ENCODE data around the gene BCL2L2. TPM values are rescaled to one million over a fixed set of nuclear protein-coding genes. Genes with fewer than 3 reads are reported as not detected.

Gene BCL2L2
- total RNA-seq, 2 experiments from 2014 or later, result 8.6 to 18.0 TPM

DNA sequence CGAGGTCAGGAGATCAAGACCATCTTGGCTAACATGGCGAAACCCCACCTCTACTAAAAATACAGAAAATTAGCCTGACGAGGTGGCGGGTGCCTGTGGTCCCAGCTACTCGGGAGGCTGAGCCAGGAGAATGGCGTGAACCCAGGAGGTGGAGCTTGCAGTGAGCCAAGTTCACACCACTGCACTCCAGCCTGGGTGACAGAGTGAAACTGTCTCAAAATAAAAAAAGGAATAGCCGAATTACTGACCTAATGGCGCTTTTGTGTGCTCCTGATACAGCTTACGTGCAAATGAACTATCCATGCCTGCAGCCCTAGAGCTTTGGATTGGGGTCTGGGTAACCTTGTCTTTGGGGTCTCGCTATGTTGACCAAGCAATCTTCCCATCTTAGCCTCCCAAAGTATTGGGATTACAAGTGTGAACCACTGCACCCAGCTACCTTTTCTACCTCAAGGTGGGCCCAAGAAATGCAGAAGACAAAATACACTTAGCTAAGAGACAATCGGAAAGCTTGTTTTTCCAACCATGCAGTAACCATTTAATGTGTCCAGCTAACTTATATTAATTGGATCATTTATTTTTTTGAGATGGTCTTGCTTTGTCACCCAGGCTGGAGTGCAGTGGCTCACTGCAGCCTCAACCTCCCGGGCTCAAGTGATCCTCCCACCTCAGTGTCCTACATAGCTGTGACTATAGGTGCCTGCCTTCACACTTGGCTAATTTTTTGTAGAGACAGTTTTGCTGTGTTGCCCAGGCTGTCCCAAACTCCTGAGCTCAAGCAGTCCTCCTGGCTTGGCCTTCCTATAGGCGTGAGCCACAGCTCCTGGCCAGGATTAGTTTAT lies 20.1 kb downstream of the BCL2L2 start:
- BruUV-seq (replicated peaks), result no TSS peak
- TF ChIP-seq, protein P1, sequence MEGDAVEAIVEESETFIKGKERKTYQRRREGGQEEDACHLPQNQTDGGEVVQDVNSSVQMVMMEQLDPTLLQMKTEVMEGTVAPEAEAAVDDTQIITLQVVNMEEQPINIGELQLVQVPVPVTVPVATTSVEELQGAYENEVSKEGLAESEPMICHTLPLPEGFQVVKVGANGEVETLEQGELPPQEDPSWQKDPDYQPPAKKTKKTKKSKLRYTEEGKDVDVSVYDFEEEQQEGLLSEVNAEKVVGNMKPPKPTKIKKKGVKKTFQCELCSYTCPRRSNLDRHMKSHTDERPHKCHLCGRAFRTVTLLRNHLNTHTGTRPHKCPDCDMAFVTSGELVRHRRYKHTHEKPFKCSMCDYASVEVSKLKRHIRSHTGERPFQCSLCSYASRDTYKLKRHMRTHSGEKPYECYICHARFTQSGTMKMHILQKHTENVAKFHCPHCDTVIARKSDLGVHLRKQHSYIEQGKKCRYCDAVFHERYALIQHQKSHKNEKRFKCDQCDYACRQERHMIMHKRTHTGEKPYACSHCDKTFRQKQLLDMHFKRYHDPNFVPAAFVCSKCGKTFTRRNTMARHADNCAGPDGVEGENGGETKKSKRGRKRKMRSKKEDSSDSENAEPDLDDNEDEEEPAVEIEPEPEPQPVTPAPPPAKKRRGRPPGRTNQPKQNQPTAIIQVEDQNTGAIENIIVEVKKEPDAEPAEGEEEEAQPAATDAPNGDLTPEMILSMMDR (conservative IDR thresholded peaks at IDR 0.05; ENCODE audit: low read length), result no peak
- no peak for TF ChIP-seq EZH2phosphoT487 (IDR thresholded peaks at IDR 0.05; ENCODE audit: borderline replicate concordance, low read depth, low read length)
- DNase-seq (ENCODE audit: low spot score), result no peak
- peaks cover 13% of the 10 kb centered on the region; the same call in 1 of the 2 replicates for H4K20me1 ChIP-seq (ENCODE audit: insufficient read depth, low read length)
- H3K9me2 ChIP-seq (ENCODE audit: insufficient read depth, low read length), result no peaks in the 10 kb centered on the region
- ChIA-PET CTCF (ENCODE audit: unreplicated experiment) (interaction anchor here (0.5 kb wide), 1 partner anchor 167 kb away, joined by 4 read pairs; no protein-coding TSS in a partner anchor), POLR2A (interaction anchor here (0.6 to 1.3 kb wide), 3 partner anchors 9 to 783 kb away, joined by 3 to 4 read pairs (median 3); partner anchors contain the start of gene PPP1R3E)
- H3K4me1 ChIP-seq (ENCODE audit: insufficient read depth, low read length, poor library complexity, severe bottlenecking), result peaks cover 15% of the 10 kb centered on the region
- H3K4me3 ChIP-seq (ENCODE audit: low read depth, low read length, poor library complexity, severe bottlenecking), result no peak overlapping the region
- no peaks in the 10 kb centered on the region for H3K9me3 ChIP-seq (ENCODE audit: low read length)
- H3K4me2 ChIP-seq (ENCODE audit: low read length), result no peak overlapping the region
- intact Hi-C loops (cut with micrococcal nuclease; ENCODE audit: unreplicated experiment), result no loop called here
- no peak overlapping the region for H3K27ac ChIP-seq (ENCODE audit: low read depth, low read length, poor library complexity, severe bottlenecking)
- H3K36me3 ChIP-seq (ENCODE audit: insufficient read depth, low read length), result peaks cover 53% of the 10 kb centered on the region
- no peak overlapping the region for H2AFZ ChIP-seq (ENCODE audit: low read length)
- H3K79me2 ChIP-seq (ENCODE audit: insufficient read depth, low read depth, low read length), result peaks cover 23% of the 10 kb centered on the region

DNA sequence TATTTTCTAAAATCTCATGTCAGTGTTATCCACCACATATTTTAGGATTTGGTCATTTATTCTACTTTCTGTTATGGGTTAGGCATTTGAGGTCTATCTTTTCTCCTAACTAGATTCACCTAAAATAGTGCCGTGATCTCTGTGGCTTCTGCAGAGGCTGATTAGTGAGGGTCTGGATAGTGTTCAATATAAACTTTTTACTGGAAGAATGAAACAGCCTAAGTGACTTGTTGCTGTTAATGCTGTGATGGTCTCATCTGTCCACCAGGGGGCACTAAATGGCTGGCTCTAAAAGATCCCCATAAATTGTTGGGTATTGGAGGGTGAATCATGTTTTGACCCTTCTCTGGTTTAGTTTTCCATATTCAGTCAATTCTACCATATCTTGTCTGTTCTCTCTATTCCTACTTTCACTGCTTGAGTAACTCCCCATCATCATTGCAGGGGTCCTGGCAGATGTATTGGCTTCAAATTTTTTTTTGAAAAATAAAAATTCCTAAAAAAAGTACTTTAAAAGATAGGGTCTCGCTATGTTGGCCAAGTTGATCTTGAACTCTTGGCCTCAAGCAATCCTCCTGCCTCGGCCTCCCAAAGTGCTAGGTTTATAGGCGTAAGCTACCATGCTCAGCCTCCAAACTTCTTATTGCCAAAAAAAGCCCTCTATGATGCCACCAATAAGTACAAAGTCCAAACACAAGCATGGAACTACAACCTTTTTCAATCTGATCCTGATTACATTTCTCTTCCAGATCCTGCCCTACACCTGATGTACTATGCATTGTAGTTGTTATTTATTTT lies 21.5 kb downstream of the BCL2L2 start:
- Histone ChIP-seq H3K36me3 (ENCODE audit: insufficient read depth, low read length) (peaks cover 40% of the 10 kb centered on the region), H4K20me1 (ENCODE audit: insufficient read depth, low read length) (0 out of 2 replicates have a peak, but pooled peaks cover 6% of the 10 kb centered on the region), H3K9me2 (ENCODE audit: insufficient read depth, low read length) (no peaks in the 10 kb centered on the region), H2AFZ (ENCODE audit: low read length) (no peak overlapping the region), H3K79me2 (ENCODE audit: insufficient read depth, low read depth, low read length) (peaks cover 9% of the 10 kb centered on the region), H3K4me3 (ENCODE audit: low read depth, low read length, poor library complexity, severe bottlenecking) (no peak overlapping the region), H3K4me1 (ENCODE audit: insufficient read depth, low read length, poor library complexity, severe bottlenecking) (peaks cover 7% of the 10 kb centered on the region), H3K4me2 (ENCODE audit: low read length) (no peak overlapping the region), H3K27ac (ENCODE audit: low read depth, low read length, poor library complexity, severe bottlenecking) (no peak overlapping the region), H3K9me3 (ENCODE audit: low read length) (no peaks in the 10 kb centered on the region)
- ChIA-PET POLR2A (no interaction called here), CTCF (ENCODE audit: unreplicated experiment) (no interaction called here)
- intact Hi-C loops (cut with micrococcal nuclease; ENCODE audit: unreplicated experiment), result loop anchor here (1.0 kb wide), 1 partner anchor 52 kb away; no protein-coding TSS in a partner anchor
- TF ChIP-seq EZH2phosphoT487 (IDR thresholded peaks at IDR 0.05; ENCODE audit: borderline replicate concordance, low read depth, low read length), result no peak
- TF ChIP-seq, protein P1 (conservative IDR thresholded peaks at IDR 0.05; ENCODE audit: low read length), result peak; percentile 98
- DNase-seq (ENCODE audit: low spot score), result peak; percentile 78
- no TSS peak for BruUV-seq (replicated peaks)
